ENCODE data around the gene CXCR3. TPM values are rescaled to one million over a fixed set of nuclear protein-coding genes. Genes with fewer than 3 reads are reported as not detected.

Gene CXCR3
- total and polyA plus RNA-seq, 7 donors: 0.01 to 0.21 (median 0.05) TPM; not detected in 4

DNA sequence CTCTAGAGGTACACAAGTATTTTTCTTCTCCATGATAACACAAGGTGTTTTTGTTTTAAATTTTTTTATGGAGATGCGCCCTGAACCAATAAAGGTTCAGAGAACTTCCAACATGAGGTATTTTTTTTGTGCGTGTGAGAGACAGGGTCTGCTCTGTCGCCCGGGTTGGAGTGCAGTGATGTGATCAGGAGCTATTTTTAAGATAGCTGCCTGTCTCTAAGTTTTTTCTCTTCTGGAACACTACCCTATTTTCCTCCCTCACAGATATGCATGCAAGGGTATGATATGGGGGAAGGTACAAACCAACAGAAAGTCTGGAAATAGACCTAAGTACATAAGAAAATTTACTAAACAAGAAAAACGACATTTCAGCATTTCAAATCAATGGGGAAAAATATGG lies 37.1 kb downstream of the CXCR3 start:
- intact Hi-C loops (cut with DNase I): no loop called here
- Histone ChIP-seq H3K27ac (peak overlapping the region; percentile 21), H3K9me3 (no peaks in the 10 kb centered on the region), H3K4me1 (no peaks in the 10 kb centered on the region), H3K36me3 (ENCODE audit: insufficient read depth in 1 of 2, low read depth in 1 of 2) (peaks cover 0 to 11% of the 10 kb centered on the region in 2 donors), H3K27me3 (ENCODE audit: insufficient read depth in 3 of 3, low read length in 2 of 3) (no peaks in the 10 kb centered on the region), H3K4me3 (no peak overlapping the region)
- peak in 3 of 4 donors; percentile 46 to 62 (median 58) for ATAC-seq
- 43 to 58% (median 55%) methylated on average over 5 of the region's 5 CpGs for WGBS, 3 donors
- TF ChIP-seq, protein P1, sequence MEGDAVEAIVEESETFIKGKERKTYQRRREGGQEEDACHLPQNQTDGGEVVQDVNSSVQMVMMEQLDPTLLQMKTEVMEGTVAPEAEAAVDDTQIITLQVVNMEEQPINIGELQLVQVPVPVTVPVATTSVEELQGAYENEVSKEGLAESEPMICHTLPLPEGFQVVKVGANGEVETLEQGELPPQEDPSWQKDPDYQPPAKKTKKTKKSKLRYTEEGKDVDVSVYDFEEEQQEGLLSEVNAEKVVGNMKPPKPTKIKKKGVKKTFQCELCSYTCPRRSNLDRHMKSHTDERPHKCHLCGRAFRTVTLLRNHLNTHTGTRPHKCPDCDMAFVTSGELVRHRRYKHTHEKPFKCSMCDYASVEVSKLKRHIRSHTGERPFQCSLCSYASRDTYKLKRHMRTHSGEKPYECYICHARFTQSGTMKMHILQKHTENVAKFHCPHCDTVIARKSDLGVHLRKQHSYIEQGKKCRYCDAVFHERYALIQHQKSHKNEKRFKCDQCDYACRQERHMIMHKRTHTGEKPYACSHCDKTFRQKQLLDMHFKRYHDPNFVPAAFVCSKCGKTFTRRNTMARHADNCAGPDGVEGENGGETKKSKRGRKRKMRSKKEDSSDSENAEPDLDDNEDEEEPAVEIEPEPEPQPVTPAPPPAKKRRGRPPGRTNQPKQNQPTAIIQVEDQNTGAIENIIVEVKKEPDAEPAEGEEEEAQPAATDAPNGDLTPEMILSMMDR (IDR thresholded peaks at IDR 0.05): no peak
- DNase-seq: no peak

DNA sequence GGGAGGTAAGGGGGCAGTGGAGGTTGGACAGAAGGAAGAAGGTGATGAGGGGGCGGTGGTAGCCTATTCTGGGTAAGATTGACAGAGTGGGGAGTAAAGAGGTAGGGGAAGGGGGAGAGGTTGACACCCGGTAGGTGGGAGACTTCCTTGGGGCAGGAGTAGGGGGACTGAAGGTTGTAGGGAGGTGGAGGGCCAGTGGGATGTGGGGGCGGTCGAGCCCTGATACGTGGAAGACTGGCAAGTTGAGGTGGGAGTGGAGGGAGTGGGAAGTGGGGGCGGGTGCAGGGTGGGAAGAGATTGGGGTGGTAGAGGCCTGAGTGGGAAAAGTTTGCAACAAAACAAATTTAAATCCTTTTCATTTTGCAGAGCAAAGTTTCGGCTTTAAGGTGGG lies 38.3 kb downstream of the CXCR3 start:
- no peak for DNase-seq
- Histone ChIP-seq H3K27me3 (ENCODE audit: insufficient read depth in 3 of 3, low read length in 2 of 3) (no peaks in the 10 kb centered on the region), H3K9me3 (no peaks in the 10 kb centered on the region), H3K4me3 (no peak overlapping the region), H3K36me3 (ENCODE audit: insufficient read depth in 1 of 2, low read depth in 1 of 2) (peaks cover 2 to 23% of the 10 kb centered on the region in 2 donors), H3K4me1 (no peaks in the 10 kb centered on the region), H3K27ac (no peak overlapping the region)
- 81 to 92% (median 89%) methylated on average over 7 of the region's 7 CpGs for WGBS, 3 donors
- intact Hi-C loops (cut with DNase I): no loop called here
- no peak for ATAC-seq
- TF ChIP-seq, protein P1 (IDR thresholded peaks at IDR 0.05): no peak

DNA sequence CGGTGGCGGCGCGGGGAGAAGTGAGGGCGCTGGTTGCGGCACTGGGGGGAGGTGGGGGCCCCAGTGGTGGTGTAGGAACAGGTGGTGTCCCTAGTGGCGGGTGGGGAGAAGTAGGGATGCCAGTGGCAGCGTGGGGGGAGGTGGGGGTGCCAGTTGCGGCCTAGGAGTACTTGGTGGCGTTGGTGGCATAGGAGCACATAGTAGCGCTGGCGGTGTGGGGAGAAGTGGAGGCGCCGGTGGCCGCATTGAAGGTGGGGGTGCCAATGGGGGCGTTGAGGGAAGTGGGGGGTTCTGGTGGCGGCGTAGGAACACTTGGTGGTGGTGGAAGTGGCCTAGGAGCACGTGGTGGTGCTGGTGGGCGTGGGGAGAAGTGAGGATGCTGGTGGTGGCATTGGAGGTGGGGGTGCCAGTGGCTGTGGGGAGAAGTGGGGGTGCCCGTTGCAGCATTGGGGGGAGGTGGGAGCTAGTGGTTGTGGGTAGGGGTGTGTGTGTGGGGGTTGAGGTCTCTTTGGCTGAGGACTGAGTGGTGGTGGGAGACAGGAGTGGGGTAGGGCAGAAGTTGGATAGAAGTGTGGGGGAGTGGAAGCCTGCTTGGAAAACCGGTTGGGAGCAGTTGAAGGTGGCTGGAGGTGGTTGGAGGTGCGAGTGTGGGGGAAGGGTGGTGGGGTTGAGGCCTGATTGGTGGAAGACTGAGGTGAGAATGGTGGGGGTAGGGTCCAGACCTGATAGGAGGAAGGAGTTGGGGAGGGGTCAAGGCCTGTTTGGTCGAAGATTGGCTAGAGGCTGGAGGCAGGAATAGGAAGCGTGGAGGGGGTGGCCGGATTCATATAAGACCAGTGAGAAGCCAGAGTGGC lies 38.9 kb downstream of the CXCR3 start:
- ATAC-seq (peak in 2 of 4 donors; percentile 29 to 32), DNase-seq (no peak)
- 87 to 93% (median 92%) methylated on average over 11 to 26 of the region's 26 CpGs for WGBS, 3 donors
- Histone ChIP-seq H3K36me3 (ENCODE audit: insufficient read depth in 1 of 2, low read depth in 1 of 2) (peaks cover 2 to 30% of the 10 kb centered on the region in 2 donors), H3K4me3 (no peak overlapping the region), H3K27ac (no peak overlapping the region), H3K4me1 (no peaks in the 10 kb centered on the region), H3K9me3 (no peaks in the 10 kb centered on the region), H3K27me3 (ENCODE audit: insufficient read depth in 3 of 3, low read length in 2 of 3) (no peaks in the 10 kb centered on the region)
- TF ChIP-seq, protein P1 (IDR thresholded peaks at IDR 0.05): no peak
- intact Hi-C loops (cut with DNase I): no loop called here

DNA sequence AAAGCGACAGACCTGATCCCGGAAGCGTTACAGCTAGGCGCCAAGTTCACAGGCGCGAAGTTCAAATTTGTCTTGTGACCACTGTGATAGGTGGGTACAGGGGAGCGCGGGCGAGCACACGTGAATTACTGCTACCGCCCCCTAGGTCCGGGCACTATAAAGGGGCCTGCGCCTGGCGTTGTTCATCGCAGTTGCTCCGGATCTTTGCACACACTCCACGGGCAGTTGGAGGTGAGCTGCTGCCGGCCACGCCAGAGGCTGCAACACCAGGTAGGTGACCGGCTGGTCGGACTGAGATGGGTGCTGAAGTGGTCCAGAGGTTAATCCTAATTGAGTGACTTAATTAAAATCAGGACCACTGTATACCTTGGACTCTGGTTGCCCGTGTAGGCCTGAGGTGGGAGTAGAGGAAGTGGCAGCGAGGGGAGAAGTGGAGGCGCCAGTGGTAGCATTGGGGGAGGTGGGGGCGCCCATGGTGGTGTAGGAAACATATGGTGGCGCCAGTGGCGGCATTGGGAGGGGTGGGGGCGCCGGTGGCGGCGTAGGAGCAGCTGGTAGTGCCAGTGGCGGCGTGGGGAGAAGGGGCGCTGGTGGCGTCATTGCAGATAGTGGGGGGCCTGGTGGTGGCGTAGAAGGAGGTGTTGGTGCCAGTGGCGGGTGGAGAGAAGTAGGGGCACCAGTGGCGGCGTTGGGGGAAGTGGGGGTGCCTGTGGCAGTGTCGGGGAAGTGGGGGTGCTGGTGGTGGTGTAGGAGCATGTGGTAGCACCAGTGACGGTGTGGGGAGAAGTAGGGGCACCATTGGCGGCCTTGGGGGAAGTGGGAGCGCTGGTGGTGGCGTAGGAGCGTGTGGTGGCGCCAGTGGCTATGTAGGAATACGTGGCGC lies 39.8 kb downstream of the CXCR3 start, which contains the start of gene GCNA:
GCNA (plus strand) TSS at position 185 of the 883 bp plus-strand sequence. CDS start 2,385 bp downstream, outside the sequence.
- intact Hi-C loops (cut with DNase I): no loop called here
- DNase-seq (peak in 1 of 2 donors; percentile 46), ATAC-seq (no peak)
- Histone ChIP-seq H3K4me1 (no peaks in the 10 kb centered on the region), H3K36me3 (ENCODE audit: insufficient read depth in 1 of 2, low read depth in 1 of 2) (peaks cover 2 to 38% of the 10 kb centered on the region in 2 donors), H3K9me3 (no peaks in the 10 kb centered on the region), H3K4me3 (no peak within 1 kb of the TSS), H3K27me3 (ENCODE audit: insufficient read depth in 3 of 3, low read length in 2 of 3) (no peaks in the 10 kb centered on the region), H3K27ac (no peak within 1 kb of the TSS)
- WGBS, 3 donors: 96 to 97% (median 96%) methylated on average over 22 to 48 of the region's 48 CpGs
- TF ChIP-seq, protein P1 (IDR thresholded peaks at IDR 0.05): no peak
